ENCODE measurements around the gene CTTNBP2. TPM values are rescaled to one million over a fixed set of nuclear protein-coding genes. Genes with fewer than 3 reads are reported as not detected.

Gene CTTNBP2
- polyA plus RNA-seq, 1 of the 3 experiments (the other 2 are of a cell fraction): not detected

- ChIA-PET POLR2A (no interaction called here), CTCF (interaction anchor here (1.1 to 3.7 kb wide), 2 partner anchors 13 to 22 kb away, joined by 4 to 12 read pairs; no protein-coding TSS in a partner anchor)
- Histone ChIP-seq H3F3A (replicated peaks; ENCODE audit: insufficient read depth) (no peaks in the 10 kb centered on the region), H3K4me1 (ENCODE audit: control insufficient read depth in 1 of 2, insufficient read depth in 2 of 2, low read depth in 1 of 2, low read length in 1 of 2) (no peaks in the 10 kb centered on the region), H3K27ac (ENCODE audit: low read depth in 2 of 2, low read length in 1 of 2) (no peak overlapping the region), H3K27me3 (ENCODE audit: insufficient read depth) (peaks cover 40% of the 10 kb centered on the region; the same call in 1 of the 2 replicates), H3K9me2 (no peaks in the 10 kb centered on the region), H3K9ac (no peak overlapping the region), H3K79me2 (ENCODE audit: insufficient read depth) (no peaks in the 10 kb centered on the region), H3K4me2 (no peak overlapping the region), H2AFZ (ENCODE audit: low read depth) (no peak overlapping the region), H3K4me3 (ENCODE audit: low read depth in 2 of 2, low read length in 1 of 2) (no peak overlapping the region), H3K36me3 (replicated peaks in 1 of 2; ENCODE audit: control insufficient read depth in 1 of 2, insufficient read depth in 2 of 2, low read length in 1 of 2) (no peaks in the 10 kb centered on the region), H4K20me1 (ENCODE audit: insufficient read depth) (no peaks in the 10 kb centered on the region), H3K9me3 (no peaks in the 10 kb centered on the region)
- TF ChIP-seq RCOR1 (IDR thresholded peaks at IDR 0.05; ENCODE audit: low read length): no peak
- TF ChIP-seq JUND (IDR thresholded peaks at IDR 0.05): no peak
- TF ChIP-seq RAD21 (IDR thresholded peaks at IDR 0.05; ENCODE audit: low read length): no peak
- TF ChIP-seq ELF1 (IDR thresholded peaks at IDR 0.05): no peak
- TF ChIP-seq YY1 (IDR thresholded peaks at IDR 0.05; ENCODE audit: low read depth): no peak
- WGBS (ENCODE audit: low lambda C conversion rate): 16% methylated on average over 9 of the region's 9 CpGs
- no peak for DNase-seq
Measured at GRCh38 chr7:117737926-117738325, 135.3 kb downstream of the CTTNBP2 start.

DNA sequence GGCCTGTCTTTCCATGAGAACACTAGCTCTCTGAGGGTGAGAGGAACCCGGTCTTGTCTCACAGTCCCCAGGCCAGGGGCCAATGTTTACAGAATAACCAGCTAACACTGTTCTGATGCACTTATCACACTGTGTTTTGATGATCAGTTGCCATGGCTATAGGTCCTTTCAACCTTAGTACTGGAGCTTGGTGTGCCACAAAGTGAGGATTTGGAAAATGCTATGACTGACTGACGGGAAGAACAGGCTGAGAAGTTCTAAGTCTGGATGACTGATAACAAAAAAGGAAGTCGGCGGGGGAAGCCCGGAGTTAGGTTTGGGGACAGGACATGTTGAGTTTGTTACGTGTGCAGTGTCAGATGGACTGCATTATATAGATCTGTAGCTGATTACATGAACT is 141.8 kb downstream of the CTTNBP2 start:
- H3K9me3 ChIP-seq: no peaks in the 10 kb centered on the region
- 7% methylated on average over 6 of the region's 6 CpGs for WGBS (ENCODE audit: low lambda C conversion rate)
- ChIA-PET POLR2A (no interaction called here), CTCF (interaction anchor here (1.0 to 2.2 kb wide), 3 partner anchors 9 to 19 kb away, joined by 3 to 11 read pairs (median 4); no protein-coding TSS in a partner anchor)
- no peak overlapping the region for H2AFZ ChIP-seq (ENCODE audit: low read depth)
- H3K4me1 ChIP-seq (ENCODE audit: control insufficient read depth in 1 of 2, insufficient read depth in 2 of 2, low read depth in 1 of 2, low read length in 1 of 2): peaks cover 0 to 4% of the 10 kb centered on the region in 2 experiments; a peak in 1 of 4 replicates
- no peaks in the 10 kb centered on the region for H3F3A ChIP-seq (replicated peaks; ENCODE audit: insufficient read depth)
- no peak overlapping the region for H3K4me3 ChIP-seq (ENCODE audit: low read depth in 2 of 2, low read length in 1 of 2)
- peaks cover 44% of the 10 kb centered on the region; the same call in 1 of the 2 replicates for H3K27me3 ChIP-seq (ENCODE audit: insufficient read depth)
- no peak overlapping the region for H3K9ac ChIP-seq
- TF ChIP-seq TCF12 (IDR thresholded peaks at IDR 0.05) (no peak), MEF2A (IDR thresholded peaks at IDR 0.05; ENCODE audit: borderline replicate concordance, low read depth) (no peak), RAD21 (IDR thresholded peaks at IDR 0.05; ENCODE audit: low read length) (no peak), YY1 (IDR thresholded peaks at IDR 0.05; ENCODE audit: low read depth) (no peak), SMC3 (IDR thresholded peaks at IDR 0.05; ENCODE audit: low read depth, low read length) (no peak)
- no peak overlapping the region for H3K4me2 ChIP-seq
- no peaks in the 10 kb centered on the region for H3K9me2 ChIP-seq
- H3K36me3 ChIP-seq (replicated peaks in 1 of 2; ENCODE audit: control insufficient read depth in 1 of 2, insufficient read depth in 2 of 2, low read length in 1 of 2): no peaks in the 10 kb centered on the region
- H3K79me2 ChIP-seq (ENCODE audit: insufficient read depth): no peaks in the 10 kb centered on the region
- no peak overlapping the region for H3K27ac ChIP-seq (ENCODE audit: low read depth in 2 of 2, low read length in 1 of 2)
- H4K20me1 ChIP-seq (ENCODE audit: insufficient read depth): no peaks in the 10 kb centered on the region
- DNase-seq: no peak

GRCh38 chr7:117730390-117730789 is 142.9 kb downstream of the CTTNBP2 start:
- Histone ChIP-seq H3K9me3 (no peaks in the 10 kb centered on the region), H2AFZ (ENCODE audit: low read depth) (no peak overlapping the region), H3K4me1 (ENCODE audit: control insufficient read depth in 1 of 2, insufficient read depth in 2 of 2, low read depth in 1 of 2, low read length in 1 of 2) (peaks cover 0 to 4% of the 10 kb centered on the region in 2 experiments; a peak in 1 of 4 replicates), H3K4me3 (ENCODE audit: low read depth in 2 of 2, low read length in 1 of 2) (no peak overlapping the region), H3K36me3 (replicated peaks in 1 of 2; ENCODE audit: control insufficient read depth in 1 of 2, insufficient read depth in 2 of 2, low read length in 1 of 2) (no peaks in the 10 kb centered on the region), H4K20me1 (ENCODE audit: insufficient read depth) (no peaks in the 10 kb centered on the region), H3F3A (replicated peaks; ENCODE audit: insufficient read depth) (no peaks in the 10 kb centered on the region), H3K27ac (ENCODE audit: low read depth in 2 of 2, low read length in 1 of 2) (no peak overlapping the region), H3K79me2 (ENCODE audit: insufficient read depth) (no peaks in the 10 kb centered on the region), H3K4me2 (no peak overlapping the region), H3K27me3 (ENCODE audit: insufficient read depth) (peaks cover 50% of the 10 kb centered on the region; the same call in 1 of the 2 replicates), H3K9me2 (no peaks in the 10 kb centered on the region), H3K9ac (no peak overlapping the region)
- CTCF ChIA-PET: interaction anchor here (1.4 to 2.2 kb wide), 2 partner anchors 8 to 20 kb away, joined by 4 to 11 read pairs; no protein-coding TSS in a partner anchor
- POLR2A ChIA-PET: no interaction called here
- TF ChIP-seq SMC3 (IDR thresholded peaks at IDR 0.05; ENCODE audit: low read depth, low read length): no peak
- TF ChIP-seq, protein P1, sequence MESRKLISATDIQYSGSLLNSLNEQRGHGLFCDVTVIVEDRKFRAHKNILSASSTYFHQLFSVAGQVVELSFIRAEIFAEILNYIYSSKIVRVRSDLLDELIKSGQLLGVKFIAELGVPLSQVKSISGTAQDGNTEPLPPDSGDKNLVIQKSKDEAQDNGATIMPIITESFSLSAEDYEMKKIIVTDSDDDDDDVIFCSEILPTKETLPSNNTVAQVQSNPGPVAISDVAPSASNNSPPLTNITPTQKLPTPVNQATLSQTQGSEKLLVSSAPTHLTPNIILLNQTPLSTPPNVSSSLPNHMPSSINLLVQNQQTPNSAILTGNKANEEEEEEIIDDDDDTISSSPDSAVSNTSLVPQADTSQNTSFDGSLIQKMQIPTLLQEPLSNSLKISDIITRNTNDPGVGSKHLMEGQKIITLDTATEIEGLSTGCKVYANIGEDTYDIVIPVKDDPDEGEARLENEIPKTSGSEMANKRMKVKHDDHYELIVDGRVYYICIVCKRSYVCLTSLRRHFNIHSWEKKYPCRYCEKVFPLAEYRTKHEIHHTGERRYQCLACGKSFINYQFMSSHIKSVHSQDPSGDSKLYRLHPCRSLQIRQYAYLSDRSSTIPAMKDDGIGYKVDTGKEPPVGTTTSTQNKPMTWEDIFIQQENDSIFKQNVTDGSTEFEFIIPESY (IDR thresholded peaks at IDR 0.05; ENCODE audit: borderline replicate concordance, low read depth): no peak
- no peak for TF ChIP-seq MXI1 (IDR thresholded peaks at IDR 0.05; ENCODE audit: low read depth, low read length)
- no peak for TF ChIP-seq IRF3 (IDR thresholded peaks at IDR 0.05; ENCODE audit: low read depth, low read length)
- TF ChIP-seq YY1 (IDR thresholded peaks at IDR 0.05; ENCODE audit: low read depth): no peak
- no peak for TF ChIP-seq RAD21 (IDR thresholded peaks at IDR 0.05; ENCODE audit: low read length)
- TF ChIP-seq FOSL2 (IDR thresholded peaks at IDR 0.05; ENCODE audit: borderline replicate concordance, low read depth): no peak
- DNase-seq: no peak
- WGBS (ENCODE audit: low lambda C conversion rate): 7% methylated on average over 3 of the region's 3 CpGs
